ENCODE results near the gene OR4C12.
"Not testable (repeated sequence)": the region's sequence is repeated elsewhere in the genome, so short reads cannot be mapped to it uniquely, and the experiment has no call there.

OR4C12 gene

GRCh38 chr11:49982435-49982834 is at the start of gene OR4C12:
OR4C12 (minus strand) TSS chr11:49982535; CDS start chr11:49982501, 34 bp downstream.
- not testable (repeated sequence) for DNase-seq

GRCh38 chr11:50030193-50030592 is 47.9 kb upstream of the OR4C12 start:
- DNase-seq: no peak

GRCh38 chr11:49995565-49995964 is 13.2 kb upstream of the OR4C12 start:
- DNase-seq: peak in 21 of 51 donors; percentile 0 to 46 (median 12)

- not testable (repeated sequence) for DNase-seq
Measured at GRCh38 chr11:49973439-49973838, 8.9 kb downstream of the OR4C12 start.

- no peak for DNase-seq
Measured at GRCh38 chr11:49952091-49952490, 30.2 kb downstream of the OR4C12 start, which contains the start of gene OR4C13. OR4C13 (plus strand) TSS chr11:49952391; CDS start chr11:49952423, 32 bp downstream.

- DNase-seq: not testable (repeated sequence)
Measured at GRCh38 chr11:49948701-49949100, 33.6 kb downstream of the OR4C12 start.
